HL-60 (cell line): ENCODE measurements around the gene GAMT.

ENCODE experiments used
- GABPA ChIP-seq: IDR thresholded peaks from 2 replicates; pipeline ENCODE4 v1.6.1; 2012; ENCODE audit warnings: low read depth
- POLR2AphosphoS5 ChIP-seq: IDR thresholded peaks from 2 replicates; pipeline ENCODE4 v1.6.1; 2012; ENCODE audit warnings: low read depth
- SPI1 ChIP-seq: IDR thresholded peaks from 2 replicates; pipeline ENCODE4 v1.6.1; 2012; ENCODE audit warnings: low read depth, mild to moderate bottlenecking, borderline replicate concordance
- TF ChIP-seq, protein P1 (sequence below): IDR thresholded peaks from one replicate; pipeline ENCODE4 v1.5.1; 2011; ENCODE audit warnings: low read length, control low read depth, inconsistent platforms; ENCODE audit not compliant: insufficient read depth
- TF ChIP-seq, protein P2 (sequence below): IDR thresholded peaks from 2 replicates; pipeline ENCODE4 v1.6.1; 2012; ENCODE audit warnings: low read depth; ENCODE audit not compliant: insufficient replicate concordance

DNA sequence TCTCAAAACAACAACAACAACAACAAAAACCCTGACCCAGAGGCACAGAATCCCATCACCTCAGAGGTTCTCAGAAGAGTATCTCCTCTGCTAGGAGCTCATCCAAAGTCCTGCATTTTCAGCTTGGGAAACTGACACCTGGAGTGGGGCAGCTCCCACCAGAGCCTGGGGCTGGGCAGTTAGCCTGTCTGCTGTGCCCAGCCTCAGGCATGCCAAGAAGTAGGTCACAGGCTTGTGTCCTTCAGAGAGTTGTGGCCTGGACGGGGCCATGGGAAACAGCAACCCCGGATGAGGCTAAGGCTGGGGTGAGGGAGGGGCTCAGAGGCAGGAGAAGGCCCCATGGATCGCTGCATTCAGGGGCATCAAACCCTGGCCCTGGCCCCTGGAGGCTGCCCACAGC, 15.5 kb downstream of the GAMT start:
- TF ChIP-seq, protein P1, sequence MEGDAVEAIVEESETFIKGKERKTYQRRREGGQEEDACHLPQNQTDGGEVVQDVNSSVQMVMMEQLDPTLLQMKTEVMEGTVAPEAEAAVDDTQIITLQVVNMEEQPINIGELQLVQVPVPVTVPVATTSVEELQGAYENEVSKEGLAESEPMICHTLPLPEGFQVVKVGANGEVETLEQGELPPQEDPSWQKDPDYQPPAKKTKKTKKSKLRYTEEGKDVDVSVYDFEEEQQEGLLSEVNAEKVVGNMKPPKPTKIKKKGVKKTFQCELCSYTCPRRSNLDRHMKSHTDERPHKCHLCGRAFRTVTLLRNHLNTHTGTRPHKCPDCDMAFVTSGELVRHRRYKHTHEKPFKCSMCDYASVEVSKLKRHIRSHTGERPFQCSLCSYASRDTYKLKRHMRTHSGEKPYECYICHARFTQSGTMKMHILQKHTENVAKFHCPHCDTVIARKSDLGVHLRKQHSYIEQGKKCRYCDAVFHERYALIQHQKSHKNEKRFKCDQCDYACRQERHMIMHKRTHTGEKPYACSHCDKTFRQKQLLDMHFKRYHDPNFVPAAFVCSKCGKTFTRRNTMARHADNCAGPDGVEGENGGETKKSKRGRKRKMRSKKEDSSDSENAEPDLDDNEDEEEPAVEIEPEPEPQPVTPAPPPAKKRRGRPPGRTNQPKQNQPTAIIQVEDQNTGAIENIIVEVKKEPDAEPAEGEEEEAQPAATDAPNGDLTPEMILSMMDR: no peak
- no peak for TF ChIP-seq POLR2AphosphoS5
- TF ChIP-seq GABPA: no peak
- TF ChIP-seq, protein P2, sequence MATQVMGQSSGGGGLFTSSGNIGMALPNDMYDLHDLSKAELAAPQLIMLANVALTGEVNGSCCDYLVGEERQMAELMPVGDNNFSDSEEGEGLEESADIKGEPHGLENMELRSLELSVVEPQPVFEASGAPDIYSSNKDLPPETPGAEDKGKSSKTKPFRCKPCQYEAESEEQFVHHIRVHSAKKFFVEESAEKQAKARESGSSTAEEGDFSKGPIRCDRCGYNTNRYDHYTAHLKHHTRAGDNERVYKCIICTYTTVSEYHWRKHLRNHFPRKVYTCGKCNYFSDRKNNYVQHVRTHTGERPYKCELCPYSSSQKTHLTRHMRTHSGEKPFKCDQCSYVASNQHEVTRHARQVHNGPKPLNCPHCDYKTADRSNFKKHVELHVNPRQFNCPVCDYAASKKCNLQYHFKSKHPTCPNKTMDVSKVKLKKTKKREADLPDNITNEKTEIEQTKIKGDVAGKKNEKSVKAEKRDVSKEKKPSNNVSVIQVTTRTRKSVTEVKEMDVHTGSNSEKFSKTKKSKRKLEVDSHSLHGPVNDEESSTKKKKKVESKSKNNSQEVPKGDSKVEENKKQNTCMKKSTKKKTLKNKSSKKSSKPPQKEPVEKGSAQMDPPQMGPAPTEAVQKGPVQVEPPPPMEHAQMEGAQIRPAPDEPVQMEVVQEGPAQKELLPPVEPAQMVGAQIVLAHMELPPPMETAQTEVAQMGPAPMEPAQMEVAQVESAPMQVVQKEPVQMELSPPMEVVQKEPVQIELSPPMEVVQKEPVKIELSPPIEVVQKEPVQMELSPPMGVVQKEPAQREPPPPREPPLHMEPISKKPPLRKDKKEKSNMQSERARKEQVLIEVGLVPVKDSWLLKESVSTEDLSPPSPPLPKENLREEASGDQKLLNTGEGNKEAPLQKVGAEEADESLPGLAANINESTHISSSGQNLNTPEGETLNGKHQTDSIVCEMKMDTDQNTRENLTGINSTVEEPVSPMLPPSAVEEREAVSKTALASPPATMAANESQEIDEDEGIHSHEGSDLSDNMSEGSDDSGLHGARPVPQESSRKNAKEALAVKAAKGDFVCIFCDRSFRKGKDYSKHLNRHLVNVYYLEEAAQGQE: no peak
- TF ChIP-seq SPI1: no peak
